A673 (cell line): ENCODE results near the gene SIGLEC9. TPM values are rescaled to one million over a fixed set of nuclear protein-coding genes. Genes with fewer than 3 reads are reported as not detected.

Experiments
- BruUV-seq: library from RNA; stranded (reverse); fragments of 400-500 nt; replicated peaks from 2 replicates; lab custom pipeline; 2021; lab: Mats Ljungman, UMichigan
- CTCF ChIA-PET: fragments of 300-600 bp; sonication (Branson Sonifier 250); formaldehyde crosslinking; loops from one replicate; lab custom pipeline; 2022; ENCODE audit warnings: antibody characterized with exemption; lab: Charles Lee
- POLR2A ChIA-PET: fragments of 300-600 bp; sonication (Branson Sonifier 250); formaldehyde crosslinking; loops from one replicate; lab custom pipeline; 2022; ENCODE audit warnings: antibody characterized with exemption; ENCODE audit not compliant: low non-redundant PET; lab: Charles Lee
- DNase-seq: peaks from one replicate; pipeline ENCODE4 v3.0.0-alpha.2; 2015; ENCODE audit warnings: low spot score
- H3K27ac ChIP-seq: fragments of 200-600 bp; sonication (generic); 2 replicates; pipeline ENCODE4 v1.5.1; 2016; ENCODE audit warnings: mixed run types, low read depth, mild to moderate bottlenecking, mixed read lengths, antibody characterized with exemption, low read length; ENCODE audit not compliant: poor library complexity, severe bottlenecking
- H3K27me3 ChIP-seq: fragments of 200-600 bp; sonication (generic); replicated peaks from 2 replicates; pipeline ENCODE4 v1.6.1; 2017; ENCODE audit warnings: mixed run types, low read depth, mild to moderate bottlenecking, mixed read lengths, antibody characterized with exemption, low read length; ENCODE audit not compliant: insufficient read depth, poor library complexity
- H3K36me3 ChIP-seq: fragments of 200-600 bp; sonication (generic); 2 replicates; pipeline ENCODE4 v1.6.1; 2016; ENCODE audit warnings: mixed run types, mild to moderate bottlenecking, mixed read lengths, antibody characterized with exemption, low read length; ENCODE audit not compliant: insufficient read depth, poor library complexity, severe bottlenecking
- H3K4me1 ChIP-seq: fragments of 200-600 bp; sonication (generic); 2 replicates; pipeline ENCODE4 v1.6.1; 2017; ENCODE audit warnings: mixed run types, mild to moderate bottlenecking, mixed read lengths, antibody characterized with exemption, low read length; ENCODE audit not compliant: insufficient read depth, poor library complexity, severe bottlenecking
- H3K4me3 ChIP-seq: fragments of 200-600 bp; sonication (generic); 2 replicates; pipeline ENCODE4 v1.5.1; 2016; ENCODE audit warnings: low read depth, mixed run types, mild to moderate bottlenecking, mixed read lengths, low read length; ENCODE audit not compliant: poor library complexity, severe bottlenecking
- H3K9me3 ChIP-seq: fragments of 200-600 bp; sonication (generic); 2 replicates; pipeline ENCODE4 v1.6.1; 2016; ENCODE audit warnings: mixed run types, low read depth, mild to moderate bottlenecking, mixed read lengths, antibody characterized with exemption, low read length; ENCODE audit not compliant: poor library complexity, severe bottlenecking
- EZH2 ChIP-seq: fragments of 200-600 bp; sonication (generic); IDR thresholded peaks from 2 replicates; pipeline ENCODE4 v1.6.1; 2017; ENCODE audit warnings: borderline replicate concordance, low read depth, mild to moderate bottlenecking, mixed read lengths, antibody characterized with exemption, low read length; ENCODE audit not compliant: poor library complexity, severe bottlenecking
- intact Hi-C: fragments of 100-400 bp; cut with micrococcal nuclease; formaldehyde crosslinking; loops from one replicate; pipeline ENCODE4 v1.10.0; 2022; ENCODE audit not compliant: unreplicated experiment
- total RNA-seq: library from RNA; stranded (reverse); gene quantifications from 2 replicates; pipeline ENCODE4 v1.2.3, GENCODE V29; 2021
- TF ChIP-seq, protein P1 (sequence below): fragments of 300-800, 200-600 bp; sonication (generic); conservative IDR thresholded peaks from 2 replicates; pipeline ENCODE4 v1.5.1; 2017; ENCODE audit warnings: low read depth, mild to moderate bottlenecking, antibody characterized with exemption, low read length, moderate library complexity, mixed read lengths

The SIGLEC9 gene
- total RNA-seq, 1 experiment from 2014 or later = not detected

DNA sequence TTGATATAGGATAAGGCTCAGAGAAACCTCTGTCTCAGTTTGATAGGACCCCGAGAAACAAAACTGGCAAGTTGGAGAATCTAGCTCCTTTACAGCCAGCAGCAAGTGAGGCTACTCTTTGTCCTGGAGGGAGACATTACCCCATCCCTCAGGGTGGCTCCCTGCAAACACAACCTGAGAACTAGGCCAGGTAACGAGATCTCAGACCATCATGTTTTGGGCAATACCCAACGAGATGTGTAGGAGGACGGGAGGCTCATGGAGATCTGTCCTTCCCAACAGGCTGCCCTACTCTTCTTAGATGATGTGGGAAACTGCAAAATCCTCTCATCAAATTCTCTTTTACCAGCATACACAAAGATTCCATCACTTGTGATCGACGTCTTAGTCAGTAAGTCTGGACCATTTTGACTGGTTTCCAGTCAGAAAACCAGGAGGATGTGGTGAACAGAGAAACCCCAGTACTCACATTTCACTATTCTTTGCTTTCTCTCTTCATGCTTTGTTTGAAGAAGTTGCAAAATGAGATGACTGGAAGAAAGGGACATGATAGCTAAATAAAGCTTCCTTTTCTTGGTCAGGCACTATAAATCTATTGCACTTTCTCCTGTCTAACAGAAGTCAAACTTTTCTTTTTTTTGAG is 10.5 kb upstream of the SIGLEC9 start:
- TF ChIP-seq, protein P1, sequence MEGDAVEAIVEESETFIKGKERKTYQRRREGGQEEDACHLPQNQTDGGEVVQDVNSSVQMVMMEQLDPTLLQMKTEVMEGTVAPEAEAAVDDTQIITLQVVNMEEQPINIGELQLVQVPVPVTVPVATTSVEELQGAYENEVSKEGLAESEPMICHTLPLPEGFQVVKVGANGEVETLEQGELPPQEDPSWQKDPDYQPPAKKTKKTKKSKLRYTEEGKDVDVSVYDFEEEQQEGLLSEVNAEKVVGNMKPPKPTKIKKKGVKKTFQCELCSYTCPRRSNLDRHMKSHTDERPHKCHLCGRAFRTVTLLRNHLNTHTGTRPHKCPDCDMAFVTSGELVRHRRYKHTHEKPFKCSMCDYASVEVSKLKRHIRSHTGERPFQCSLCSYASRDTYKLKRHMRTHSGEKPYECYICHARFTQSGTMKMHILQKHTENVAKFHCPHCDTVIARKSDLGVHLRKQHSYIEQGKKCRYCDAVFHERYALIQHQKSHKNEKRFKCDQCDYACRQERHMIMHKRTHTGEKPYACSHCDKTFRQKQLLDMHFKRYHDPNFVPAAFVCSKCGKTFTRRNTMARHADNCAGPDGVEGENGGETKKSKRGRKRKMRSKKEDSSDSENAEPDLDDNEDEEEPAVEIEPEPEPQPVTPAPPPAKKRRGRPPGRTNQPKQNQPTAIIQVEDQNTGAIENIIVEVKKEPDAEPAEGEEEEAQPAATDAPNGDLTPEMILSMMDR = no peak
- no TSS peak for BruUV-seq
- no peaks in the 10 kb centered on the region for H3K4me1 ChIP-seq
- no peaks in the 10 kb centered on the region for H3K36me3 ChIP-seq
- no peaks in the 10 kb centered on the region for H3K9me3 ChIP-seq
- CTCF ChIA-PET = no interaction called here
- no peak overlapping the region for H3K4me3 ChIP-seq
- no peak for DNase-seq
- H3K27ac ChIP-seq = no peak overlapping the region
- H3K27me3 ChIP-seq = peaks cover 32% of the 10 kb centered on the region
- POLR2A ChIA-PET = no interaction called here
- intact Hi-C loops = no loop called here

DNA sequence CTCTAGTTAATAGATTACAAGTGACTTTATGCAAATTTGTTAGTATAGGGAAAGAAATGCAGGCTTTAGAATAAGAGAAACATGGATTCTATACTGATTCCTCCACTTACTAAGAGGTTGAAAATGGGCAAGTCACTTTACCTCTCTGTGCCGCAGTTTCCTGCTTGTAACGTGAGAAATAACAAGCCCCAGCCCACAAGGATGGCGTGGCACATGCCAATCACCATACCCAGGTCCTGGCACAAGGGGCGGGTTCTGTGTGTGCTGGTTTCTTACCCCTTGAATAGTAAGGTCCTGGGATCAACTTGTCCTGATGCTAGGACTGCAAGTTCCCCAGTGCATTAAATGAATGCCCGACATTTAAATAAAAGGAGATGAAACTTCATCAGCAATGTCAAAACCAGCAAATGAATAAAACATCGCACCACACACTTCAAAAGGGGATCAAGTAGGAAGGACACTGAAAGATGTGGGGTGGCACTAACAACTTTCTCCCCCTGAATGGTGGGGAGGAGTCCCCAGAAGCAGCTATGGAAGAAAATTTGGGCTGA is 7.9 kb upstream of the SIGLEC9 start:
- CTCF ChIA-PET = no interaction called here

DNA sequence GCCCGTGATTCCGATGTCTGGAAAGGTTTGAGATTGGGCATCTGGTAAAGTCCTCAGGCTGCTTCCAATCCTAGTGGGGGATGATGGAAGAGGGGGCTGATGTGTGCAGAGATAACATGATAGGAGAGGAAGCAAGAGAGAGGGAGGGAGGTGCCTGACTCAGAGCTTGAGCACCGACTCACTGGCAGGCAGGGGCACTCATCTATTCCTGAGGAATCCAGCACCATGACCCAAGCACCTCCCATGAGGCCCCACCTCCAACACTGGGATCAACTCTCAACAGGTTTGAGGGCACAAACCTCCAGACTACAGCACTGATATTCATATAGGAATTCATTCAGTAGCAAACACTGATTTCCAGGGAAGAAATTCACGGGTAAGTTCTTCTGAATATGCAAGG is 5.6 kb upstream of the SIGLEC9 start:
- Histone ChIP-seq H3K4me3 (no peak overlapping the region), H3K27me3 (peaks cover 16% of the 10 kb centered on the region), H3K36me3 (no peaks in the 10 kb centered on the region), H3K4me1 (no peaks in the 10 kb centered on the region), H3K9me3 (no peaks in the 10 kb centered on the region), H3K27ac (no peak overlapping the region)
- intact Hi-C loops = no loop called here
- ChIA-PET POLR2A (no interaction called here), CTCF (no interaction called here)
- TF ChIP-seq, protein P1 = no peak
- no peak for DNase-seq
- BruUV-seq = no TSS peak

More for the DNA sequence above, 7.9 kb upstream of the SIGLEC9 start:
- intact Hi-C loops = no loop called here
- H3K36me3 ChIP-seq = no peaks in the 10 kb centered on the region
- no TSS peak for BruUV-seq
- peaks cover 32% of the 10 kb centered on the region for H3K27me3 ChIP-seq
- no peak overlapping the region for H3K27ac ChIP-seq
- no peaks in the 10 kb centered on the region for H3K4me1 ChIP-seq
- POLR2A ChIA-PET = no interaction called here
- no peak overlapping the region for H3K4me3 ChIP-seq
- H3K9me3 ChIP-seq = no peaks in the 10 kb centered on the region
- TF ChIP-seq EZH2 = no peak
- TF ChIP-seq, protein P1 = no peak
- no peak for DNase-seq
